Motor neuron (in vitro differentiated cells): Measurements from ENCODE around the gene SEMA6B. TPM values are rescaled to one million over a fixed set of nuclear protein-coding genes. Genes with fewer than 3 reads are reported as not detected.
A peak's percentile ranks its signal among the peaks of the same experiment; 100 is the strongest.
"Not testable (repeated sequence)": the region's sequence is repeated elsewhere in the genome, so short reads cannot be mapped to it uniquely, and the experiment has no call there.

Source experiments
- ATAC-seq, 8 experiments: fragments of 200-7000 bp; cut with Tn5 transposase; replicated peaks in 6 of 8; 2 replicates each; pipeline ENCODE4 v1.8.0; 2021; ENCODE audit warnings: mild to moderate bottlenecking in 8 of 8, moderate library complexity in 8 of 8
- H3K27ac ChIP-seq, 2 donors: fragments of 250-450 bp; sonication (Bioruptor Pico); 2 replicates each; pipeline ENCODE4 v1.9.0; 2021; ENCODE audit warnings: antibody characterized with exemption in 2 of 2, mild to moderate bottlenecking in 2 of 2, moderate library complexity in 1 of 2
- H3K4me1 ChIP-seq, 2 donors: fragments of 250-450 bp; sonication (Bioruptor Pico); replicated peaks in 1 of 2; 2 replicates each; pipeline ENCODE4 v1.6.1; 2021; ENCODE audit warnings: antibody characterized with exemption in 2 of 2, mild to moderate bottlenecking in 2 of 2, moderate library complexity in 1 of 2
- H3K4me3 ChIP-seq, 5 donors: fragments of 250-450 bp; sonication (Bioruptor Pico); 2 replicates each; pipeline ENCODE4 v1.9.0; 2021; ENCODE audit warnings: antibody characterized with exemption in 5 of 5, mild to moderate bottlenecking in 5 of 5, moderate library complexity in 4 of 5
- WGBS, 10 experiments: fragments of 450-650 bp; shearing (Covaris generic); methylation state at CpG; one replicate each; pipeline ENCODE4 v1.0.0; 2022; 5-methylcytosine and 5-hydroxymethylcytosine counted together
- in situ Hi-C, 9 experiments: fragments of 400-800 bp; cut with MboI; loops; one replicate each; pipeline ENCODE4 v1.15.0; 2021; ENCODE audit warnings: low sequenced_read_pairs in 9 of 9, low pct_unique_long_range_greater_than_20kb in 2 of 9; ENCODE audit not compliant: unreplicated experiment in 9 of 9
- total RNA-seq, 8 experiments: library from RNA; unstranded; fragments of 300-600 nt; gene quantifications; 2 replicates each; pipeline versions ENCODE4 v1.2.3 to v1.2.4, GENCODE V29; 2022

Gene SEMA6B
- total RNA-seq, 8 experiments from 2014 or later, result 0.56 to 35.1 (median 13.7) TPM

GRCh38 chr19:4596033-4596904, 36.8 kb upstream of the SEMA6B start:
- Histone ChIP-seq H3K4me1 (peaks cover 6 to 7% of the 10 kb centered on the region in 2 donors), H3K4me3 (no peak overlapping the region), H3K27ac (peak overlapping the region in 1 of 2 donors; percentile 69)
- in situ Hi-C loops, result no loop called here
- 20 to 80% (median 65%) methylated on average over 1 to 10 of the region's 21 CpGs; no CpG with 5 or more reads in 2 of the 10 experiments for WGBS, 10 experiments
- no peak for ATAC-seq

DNA sequence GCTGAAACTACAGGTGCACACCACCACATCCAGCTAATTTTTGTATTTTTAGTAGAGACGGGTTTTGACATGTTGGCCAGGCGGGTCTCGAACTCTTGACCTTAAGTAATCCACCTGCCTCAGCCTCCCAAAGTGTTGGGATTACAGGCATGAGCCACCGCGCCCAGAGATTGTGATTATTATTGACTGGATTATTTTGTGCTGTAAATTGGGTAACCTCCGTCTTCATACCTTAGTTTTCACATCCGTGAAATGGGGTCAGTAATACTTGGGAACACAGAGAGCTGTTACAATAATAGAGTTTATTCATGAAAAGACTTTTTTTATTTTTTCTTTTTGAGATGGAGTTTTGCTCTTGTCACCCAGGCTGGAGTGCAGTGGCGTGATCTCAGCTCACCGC, 35.7 kb upstream of the SEMA6B start:
- H3K4me3 ChIP-seq, in situ Hi-C loops, H3K27ac ChIP-seq, ATAC-seq, H3K4me1 ChIP-seq: not testable (repeated sequence)
- WGBS, 10 experiments, result 82 to 100% (median 95%) methylated on average over 1 to 7 of the region's 9 CpGs; no CpG with 5 or more reads in 5 of the 10 experiments

DNA sequence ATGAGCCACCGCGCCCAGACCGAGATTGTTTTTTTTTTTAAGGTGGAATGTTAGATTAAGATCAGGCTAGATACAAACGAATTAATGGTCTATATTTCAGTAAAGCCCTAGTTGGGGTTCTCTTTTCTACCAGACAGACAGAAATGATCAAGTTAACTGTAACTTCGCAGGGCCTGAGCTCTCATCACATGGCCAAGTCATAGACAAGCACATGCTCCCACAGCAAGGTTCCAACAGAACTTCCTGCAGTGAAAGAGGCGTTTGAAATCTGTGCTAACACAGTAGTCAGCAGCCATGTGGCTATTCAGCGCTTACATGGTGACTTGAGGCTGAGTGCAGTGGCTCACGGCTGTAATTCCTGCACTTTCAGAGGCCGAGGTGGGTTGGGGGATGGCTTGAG, 34.7 kb upstream of the SEMA6B start:
- in situ Hi-C loops, result no loop called here
- 0 to 100% (median 46%) methylated on average over 1 to 9 of the region's 9 CpGs; no CpG with 5 or more reads in 3 of the 10 experiments for WGBS, 10 experiments
- Histone ChIP-seq H3K4me1 (peaks cover 6 to 7% of the 10 kb centered on the region in 2 donors), H3K4me3 (no peak overlapping the region), H3K27ac (no peak overlapping the region)
- ATAC-seq, result no peak

- ATAC-seq, result no peak
- WGBS, 10 experiments, result 17 to 100% (median 75%) methylated on average over 1 to 6 of the region's 6 CpGs; no CpG with 5 or more reads in 2 of the 10 experiments
- in situ Hi-C loops, result no loop called here
- Histone ChIP-seq H3K4me3 (no peak overlapping the region), H3K4me1 (peaks cover 6% of the 10 kb centered on the region in 2 donors), H3K27ac (no peak overlapping the region)
These were observed 33.9 kb upstream of the SEMA6B start for GRCh38 chr19:4593409-4593851.

DNA sequence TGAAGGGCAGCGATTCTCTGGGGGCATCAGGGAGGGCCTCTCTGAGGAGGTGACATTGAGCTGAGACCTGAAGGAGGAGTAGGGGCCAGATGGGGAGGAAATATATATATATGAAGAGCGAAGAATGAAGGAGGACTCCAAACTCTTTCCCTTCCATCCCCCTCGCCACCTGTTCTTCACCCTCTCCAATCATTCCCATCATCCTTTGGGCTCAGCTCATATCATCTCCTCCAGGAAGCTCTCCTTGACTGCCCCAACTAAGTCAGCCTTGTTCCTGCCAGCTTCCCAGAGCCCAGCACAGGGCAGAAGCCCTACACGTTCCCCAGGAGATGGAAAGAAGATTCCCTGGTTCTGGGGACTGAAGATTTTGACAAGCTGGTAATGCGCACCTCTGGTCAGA, 33.0 kb upstream of the SEMA6B start:
- in situ Hi-C loops, result no loop called here
- ATAC-seq, result no peak
- no peak overlapping the region for H3K27ac ChIP-seq
- WGBS, 10 experiments, result 17 to 90% (median 79%) methylated on average over 1 to 4 of the region's 5 CpGs; no CpG with 5 or more reads in 1 of the 10 experiments
- peaks cover 1 to 4% of the 10 kb centered on the region in 2 donors for H3K4me1 ChIP-seq
- H3K4me3 ChIP-seq, result no peak overlapping the region

DNA sequence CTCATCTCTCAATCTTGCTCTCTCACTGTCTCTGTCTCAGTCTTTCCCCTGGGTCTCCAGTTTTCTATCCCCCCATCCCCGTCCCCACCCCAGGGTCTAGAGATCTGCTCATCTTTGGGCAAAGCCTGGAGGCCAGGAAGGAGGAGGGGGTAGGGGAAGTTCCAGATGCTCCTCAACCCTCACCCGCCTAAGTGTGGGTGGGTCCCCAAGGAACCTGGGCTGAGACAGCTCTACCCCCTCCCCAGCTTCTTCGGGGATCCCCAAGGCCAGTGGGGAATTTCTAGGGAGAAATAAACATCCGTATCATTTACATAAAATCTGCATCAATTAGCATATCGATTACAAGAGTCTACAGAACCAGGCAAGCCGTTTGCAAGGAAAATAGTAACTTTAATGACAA, 31.8 kb upstream of the SEMA6B start:
- no peak overlapping the region for H3K4me3 ChIP-seq
- H3K27ac ChIP-seq, result no peak overlapping the region
- in situ Hi-C loops, result no loop called here
- ATAC-seq, result peak in 3 of 8 experiments; percentile 31 to 33 (median 33)
- H3K4me1 ChIP-seq, result no peaks in the 10 kb centered on the region
- WGBS, 10 experiments, result 0 to 60% (median 22%) methylated on average over 1 to 4 of the region's 6 CpGs; no CpG with 5 or more reads in 3 of the 10 experiments

GRCh38 chr19:4590559-4590958, 31.1 kb upstream of the SEMA6B start:
- H3K27ac ChIP-seq, result no peak overlapping the region
- in situ Hi-C loops, result no loop called here
- H3K4me1 ChIP-seq, result no peaks in the 10 kb centered on the region
- no peak overlapping the region for H3K4me3 ChIP-seq
- no peak for ATAC-seq
- WGBS, 10 experiments, result 37 to 100% (median 92%) methylated on average over 1 to 9 of the region's 9 CpGs; no CpG with 5 or more reads in 2 of the 10 experiments

GRCh38 chr19:4589579-4590410, 30.3 kb upstream of the SEMA6B start:
- WGBS, 10 experiments, result 60 to 82% (median 72%) methylated on average over 2 to 7 of the region's 11 CpGs; no CpG with 5 or more reads in 4 of the 10 experiments
- no peak overlapping the region for H3K4me3 ChIP-seq
- H3K4me1 ChIP-seq, result peaks cover 0 to 5% of the 10 kb centered on the region in 2 donors
- ATAC-seq, result peak in 6 of 8 experiments; percentile 62 to 74 (median 64)
- peak overlapping the region in 1 of 2 donors; percentile 24 for H3K27ac ChIP-seq
- in situ Hi-C loops, result no loop called here

DNA sequence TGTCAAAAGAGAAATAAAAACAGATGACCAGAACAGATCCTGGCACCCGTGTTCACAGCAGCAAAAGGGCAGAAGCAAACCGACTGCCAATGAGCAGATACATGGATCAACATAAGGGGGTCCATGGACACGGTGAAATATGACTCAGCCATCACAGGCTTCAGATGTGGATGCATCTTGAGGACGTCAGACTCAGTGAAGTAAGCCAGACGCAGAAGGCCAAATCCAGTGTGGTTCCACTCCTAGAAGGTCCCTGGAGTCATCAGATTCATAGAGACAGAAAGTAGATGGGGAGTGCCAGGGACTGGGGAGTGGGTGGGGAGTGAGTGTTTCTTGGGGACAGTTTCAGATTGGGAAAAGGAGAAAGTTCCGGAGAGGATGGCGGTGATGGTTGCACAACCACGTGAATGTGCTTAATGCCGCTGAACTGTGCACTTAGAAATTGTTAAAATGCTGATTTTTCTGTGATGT, 28.8 kb upstream of the SEMA6B start:
- Histone ChIP-seq H3K4me3 (no peak overlapping the region), H3K27ac (peak overlapping the region in 1 of 2 donors; percentile 51), H3K4me1 (peaks cover 0 to 10% of the 10 kb centered on the region in 2 donors)
- peak in 2 of 8 experiments; percentile 26 to 29 for ATAC-seq
- WGBS, 10 experiments, result 0 to 45% (median 10%) methylated on average over 1 to 5 of the region's 9 CpGs; no CpG with 5 or more reads in 5 of the 10 experiments
- in situ Hi-C loops, result no loop called here

DNA sequence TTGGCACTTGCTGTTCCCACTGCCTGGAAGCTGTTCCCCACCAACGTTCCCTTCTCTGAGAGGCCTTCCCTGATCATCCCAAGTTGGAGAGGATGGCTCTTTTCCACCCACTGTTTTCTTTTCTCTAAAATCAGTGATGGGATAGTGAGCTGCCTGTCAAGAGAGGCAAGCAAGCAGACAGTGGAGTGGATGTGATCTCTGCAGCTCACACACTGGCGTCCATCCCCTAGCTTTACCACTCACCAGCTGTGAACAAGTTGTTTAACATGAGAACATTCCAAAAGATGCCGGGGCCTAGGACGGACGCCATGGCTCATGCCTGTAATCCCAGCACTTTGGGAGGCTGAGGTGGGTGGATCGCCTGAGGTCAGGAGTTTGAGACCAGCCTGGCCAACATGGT, 28.0 kb upstream of the SEMA6B start:
- ATAC-seq, result no peak
- Histone ChIP-seq H3K4me1 (peaks cover 0 to 10% of the 10 kb centered on the region in 2 donors), H3K27ac (no peak overlapping the region), H3K4me3 (no peak overlapping the region)
- WGBS, 10 experiments, result 50 to 93% (median 90%) methylated on average over 1 to 5 of the region's 6 CpGs; no CpG with 5 or more reads in 6 of the 10 experiments
- in situ Hi-C loops, result no loop called here

DNA sequence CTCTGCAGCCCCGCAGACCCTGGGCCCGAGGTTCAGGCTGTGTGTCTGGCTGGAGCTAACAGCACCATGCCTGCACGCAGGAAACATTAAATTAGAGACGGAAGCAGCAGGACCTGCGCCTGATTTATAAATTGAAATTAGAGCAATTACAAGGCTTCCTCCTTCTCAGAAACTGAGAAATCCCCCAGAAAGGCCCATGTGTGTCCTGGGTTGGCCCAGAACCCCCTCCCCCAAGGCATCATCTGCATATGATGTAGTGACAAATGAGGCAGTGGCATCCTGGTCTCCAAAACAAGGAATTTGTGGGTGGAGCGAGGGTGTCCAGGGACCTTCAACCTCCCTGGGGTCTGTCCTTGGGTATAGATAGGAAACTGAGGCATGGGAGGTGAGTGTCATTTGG, 27.2 kb upstream of the SEMA6B start:
- H3K27ac ChIP-seq, result peak overlapping the region in 1 of 2 donors; percentile 37
- H3K4me1 ChIP-seq, result peaks cover 0 to 13% of the 10 kb centered on the region in 2 donors
- H3K4me3 ChIP-seq, result no peak overlapping the region
- ATAC-seq, result no peak
- in situ Hi-C loops, result no loop called here
- WGBS, 10 experiments, result 41 to 100% (median 90%) methylated on average over 1 to 4 of the region's 6 CpGs; no CpG with 5 or more reads in 5 of the 10 experiments

DNA sequence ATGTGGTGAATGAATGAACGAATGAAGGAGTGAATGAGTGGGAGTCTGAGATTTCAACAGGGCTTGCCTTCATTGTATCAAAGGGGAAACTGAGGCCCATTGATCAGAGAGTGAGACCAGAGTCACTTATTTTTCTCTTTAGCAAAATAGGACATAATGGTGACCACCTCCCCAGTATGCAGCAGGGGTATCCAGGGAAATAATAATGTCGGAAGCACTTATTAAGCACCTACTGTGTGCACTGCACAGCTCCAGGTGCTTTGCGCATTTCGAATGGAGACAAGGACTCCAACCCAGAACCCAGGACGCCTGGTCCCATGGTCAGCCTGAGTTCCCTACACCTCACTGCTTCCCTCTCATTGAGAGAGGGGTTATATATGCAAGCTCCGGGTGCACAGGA, 26.8 kb upstream of the SEMA6B start:
- no peak for ATAC-seq
- WGBS, 10 experiments, result 33 to 93% (median 71%) methylated on average over 1 to 3 of the region's 6 CpGs; no CpG with 5 or more reads in 3 of the 10 experiments
- in situ Hi-C loops, result no loop called here

More for the DNA sequence above, 26.8 kb upstream of the SEMA6B start:
- H3K27ac ChIP-seq, result no peak overlapping the region
- H3K4me3 ChIP-seq, result no peak overlapping the region
- peaks cover 0 to 13% of the 10 kb centered on the region in 2 donors for H3K4me1 ChIP-seq
